GM12878 (cell line): ENCODE measurements around the gene BLTP1. TPM values are rescaled to one million over a fixed set of nuclear protein-coding genes. Genes with fewer than 3 reads are reported as not detected.

Experiments
- ATAC-seq: fragments of 200-7000 bp; cut with Tn5 transposase; 3 replicates; pipeline ENCODE4 v1.9.1; 2020; ENCODE audit warnings: mild to moderate bottlenecking, moderate library complexity
- BruUV-seq: library from RNA; stranded (reverse); fragments of 400-500 nt; replicated peaks from 2 replicates; lab custom pipeline; 2021; lab: Mats Ljungman, UMichigan
- CTCF ChIA-PET: fragments of 300-600 bp; sonication (Branson Sonifier 250); formaldehyde crosslinking; extraction: SDS; loops from one replicate; lab custom pipeline; 2021; ENCODE audit warnings: inconsistent platforms; lab: Yijun Ruan, JAX
- POLR2A ChIA-PET: fragments of 350-600 bp; formaldehyde crosslinking; extraction: SDS; loops from one replicate; lab custom pipeline; 2021; ENCODE audit warnings: inconsistent platforms; lab: Charles Lee
- RAD21 ChIA-PET: fragments of 300-600 bp; sonication (Branson Sonifier 250); formaldehyde crosslinking; loops from one replicate; lab custom pipeline; 2023; ENCODE audit warnings: antibody characterized with exemption; ENCODE audit not compliant: unreplicated experiment; lab: Charles Lee
- SMC1A ChIA-PET: fragments of 300-600 bp; sonication (Branson Sonifier 250); formaldehyde crosslinking; loops from one replicate; lab custom pipeline; 2023; ENCODE audit not compliant: unreplicated experiment, uncharacterized antibody; lab: Charles Lee
- DNase-seq: peaks from one replicate; pipeline ENCODE4 v3.0.0-alpha.2; 2011; ENCODE audit warnings: low read depth, low spot score
- FAIRE-seq: peaks from 3 replicates; lab custom pipeline; 2011; peaks lifted over from hg19 to GRCh38; lab: Jason Lieb, UNC
- H2AFZ ChIP-seq: 2 replicates; pipeline ENCODE4 v1.6.0; 2011; ENCODE audit warnings: low read depth, low read length, control low read depth; ENCODE audit not compliant: control insufficient read depth
- H3K27ac ChIP-seq: 2 replicates; pipeline ENCODE4 v1.5.1; 2011; ENCODE audit warnings: control low read depth; ENCODE audit not compliant: control insufficient read depth, insufficient read depth
- H3K27me3 ChIP-seq, 2 experiments: replicated peaks in 1 of 2; 2 replicates each; pipeline versions ENCODE4 v1.6.0 to v1.6.1; 2011; ENCODE audit warnings: low read length in 1 of 2; ENCODE audit not compliant: control insufficient read depth in 2 of 2, insufficient read depth in 2 of 2
- H3K36me3 ChIP-seq, 2 experiments: 2 replicates each; pipeline ENCODE4 v1.5.1; 2011; ENCODE audit warnings: low read length in 1 of 2; ENCODE audit not compliant: control insufficient read depth in 2 of 2, insufficient read depth in 2 of 2
- H3K4me1 ChIP-seq: 2 replicates; pipeline ENCODE4 v1.6.1; 2011; ENCODE audit warnings: mild to moderate bottlenecking, low read length, moderate library complexity, mixed read lengths; ENCODE audit not compliant: control insufficient read depth, insufficient read depth
- H3K4me2 ChIP-seq: 2 replicates; pipeline ENCODE4 v1.6.0; 2011; ENCODE audit warnings: control low read depth; ENCODE audit not compliant: control insufficient read depth, insufficient read depth
- H3K4me3 ChIP-seq: fragments of 200-600 bp; sonication (generic); 2 replicates; pipeline ENCODE4 v1.5.1; 2016
- H3K79me2 ChIP-seq: 2 replicates; pipeline ENCODE4 v1.6.0; 2011; ENCODE audit warnings: low read length; ENCODE audit not compliant: control insufficient read depth, insufficient read depth
- H3K9ac ChIP-seq: 2 replicates; pipeline ENCODE4 v1.8.0; 2011; ENCODE audit warnings: low read length, control low read depth, mixed read lengths; ENCODE audit not compliant: control insufficient read depth, insufficient read depth
- H3K9me3 ChIP-seq: replicated peaks from 3 replicates; pipeline ENCODE4 v1.5.1; 2011; ENCODE audit warnings: mild to moderate bottlenecking, low read length; ENCODE audit not compliant: control insufficient read depth, insufficient read depth
- H4K20me1 ChIP-seq: 2 replicates; pipeline ENCODE4 v1.6.0; 2011; ENCODE audit not compliant: control insufficient read depth, insufficient read depth
- BRCA1 ChIP-seq: IDR thresholded peaks from 2 replicates; pipeline ENCODE4 v1.6.1; 2011; ENCODE audit warnings: low read depth, low read length, improper control_type of control experiment
- CBX3 ChIP-seq: fragments of 200-600 bp; sonication (generic); IDR thresholded peaks from 2 replicates; pipeline ENCODE4 v1.6.1; 2016; ENCODE audit warnings: low read depth, borderline replicate concordance
- CREM ChIP-seq: IDR thresholded peaks from 2 replicates; pipeline ENCODE4 v1.6.1; 2014; ENCODE audit warnings: antibody characterized with exemption, low read depth
- EGR1 ChIP-seq, 2 experiments: IDR thresholded peaks; 1 replicate in 1 of 2; 2 replicates in 1 of 2; pipeline ENCODE4 v1.6.1; 2011 to 2012; ENCODE audit warnings: low read depth in 2 of 2, low read length in 2 of 2, borderline replicate concordance in 1 of 2, mild to moderate bottlenecking in 1 of 2, moderate library complexity in 1 of 2
- FOS ChIP-seq: IDR thresholded peaks from 3 replicates; pipeline ENCODE4 v1.6.1; 2011; ENCODE audit warnings: borderline replicate concordance; ENCODE audit not compliant: insufficient read length; ENCODE audit errors: extremely low read depth
- HDGF ChIP-seq: fragments of 450-650 bp; IDR thresholded peaks from 2 replicates; pipeline ENCODE4 v1.6.1; 2016; ENCODE audit warnings: antibody characterized with exemption
- IKZF2 ChIP-seq, 2 experiments: fragments of 450-650 bp; IDR thresholded peaks; 2 replicates each; pipeline ENCODE4 v1.6.1; 2017; ENCODE audit warnings: mild to moderate bottlenecking in 2 of 2, moderate library complexity in 2 of 2
- KAT2A ChIP-seq: conservative IDR thresholded peaks from 2 replicates; pipeline ENCODE4 v1.6.1; 2011; ENCODE audit warnings: low read depth, low read length; ENCODE audit not compliant: control insufficient read depth
- MXI1 ChIP-seq: fragments of 150-350 bp; IDR thresholded peaks from 2 replicates; pipeline ENCODE4 v1.6.1; 2011; ENCODE audit warnings: low read depth, mild to moderate bottlenecking, inconsistent platforms, low read length, improper control_type of control experiment
- POLR2AphosphoS2 ChIP-seq: IDR thresholded peaks from 2 replicates; pipeline ENCODE4 v1.6.1; 2011; ENCODE audit warnings: low read depth, mild to moderate bottlenecking, low read length, improper control_type of control experiment, moderate library complexity
- POU2F2 ChIP-seq: IDR thresholded peaks from 3 replicates; pipeline ENCODE4 v1.6.1; 2011; ENCODE audit warnings: low read depth, mild to moderate bottlenecking, low read length, borderline replicate concordance
- RAD21 ChIP-seq: IDR thresholded peaks from 2 replicates; pipeline ENCODE4 v1.6.1; 2011; ENCODE audit warnings: mild to moderate bottlenecking, low read depth, low read length, moderate library complexity; ENCODE audit not compliant: insufficient read depth
- TBL1XR1 ChIP-seq: IDR thresholded peaks from 2 replicates; pipeline ENCODE4 v1.6.1; 2012; ENCODE audit warnings: low read depth, low read length, improper control_type of control experiment
- ZNF384 ChIP-seq: IDR thresholded peaks from 2 replicates; pipeline ENCODE4 v1.6.1; 2012; ENCODE audit warnings: low read depth, mild to moderate bottlenecking, low read length, improper control_type of control experiment, borderline replicate concordance
- WGBS: methylation state at CpG from one replicate; pipeline ENCODE4 v1.1.6; 2016; ENCODE audit warnings: low lambda C conversion rate; ENCODE audit not compliant: insufficient replicate concordance, insufficient coverage; ENCODE audit errors: missing lambda C conversion rate; 5-methylcytosine and 5-hydroxymethylcytosine counted together
- in situ Hi-C: fragments of 300-500 bp; cut with MboI; formaldehyde crosslinking; loops from 9 replicates; pipeline ENCODE4 v1.14.3; 2018; ENCODE audit warnings: mixed read lengths
- intact Hi-C: fragments of 100-400 bp; cut with micrococcal nuclease; formaldehyde crosslinking; loops from one replicate; pipeline ENCODE4 v1.14.2; 2022; ENCODE audit not compliant: unreplicated experiment
- polyA plus RNA-seq, 11 experiments: library from polyadenylated mRNA; depleted of rRNA in 4 of 11; unstranded in 6 of 11; stranded (reverse) in 5 of 11; fragments of >200 nt; fragmentation: Nextera tagmentation in 4 of 11; fragmentation: Illumina TruSeq in 1 of 11; extraction: Ambion mirVana in 4 of 11; extraction: Trizol in 1 of 11; gene quantifications; 1 replicate in 1 of 11; 2 replicates in 10 of 11; pipeline versions ENCODE4 v1.2.1 to v1.2.3, GENCODE V29; 2011 to 2016; ENCODE audit warnings: inconsistent platforms in 2 of 11, missing spikeins in 2 of 11, low read depth in 1 of 11
- total RNA-seq, 4 experiments: library from RNA; depleted of rRNA in 3 of 4; stranded (reverse); fragments of >200 nt in 3 of 4; fragmentation: Illumina TruSeq in 1 of 4; extraction: Trizol in 1 of 4; gene quantifications; 2 replicates each; pipeline versions ENCODE4 v1.2.1 to v1.2.3, GENCODE V29; 2013 to 2021

The BLTP1 gene
- total and polyA plus RNA-seq, 10 of the 15 experiments (the other 5 are each of a cell fraction or from before 2014, with no cell fraction given), result 3.4 to 38.1 (median 16.3) TPM

GRCh38 chr4:122119739-122120138 lies 32.4 kb upstream of the BLTP1 start:
- ChIA-PET CTCF (interaction anchor here (0.7 kb wide), 1 partner anchor 218 kb away, joined by 3 read pairs; no protein-coding TSS in a partner anchor), POLR2A (no interaction called here), SMC1A (no interaction called here)
- no peak overlapping the region for H3K4me3 ChIP-seq
- 92% methylated on average over 1 of the region's 1 CpG for WGBS
- H4K20me1 ChIP-seq, result no peaks in the 10 kb centered on the region
- DNase-seq (no peak), ATAC-seq (no peak)
- H3K9me3 ChIP-seq, result no peaks in the 10 kb centered on the region; the same call in 2 of the 3 replicates
- intact Hi-C loops, result no loop called here
- no TSS peak for BruUV-seq
- no peak overlapping the region for H3K9ac ChIP-seq
- TF ChIP-seq POLR2AphosphoS2 (no peak), ZNF384 (no peak)
- TF ChIP-seq, all 136 proteins: peak for 0
- H3K36me3 ChIP-seq, result no peaks in the 10 kb centered on the region
- H3K27me3 ChIP-seq, result no peaks in the 10 kb centered on the region
- no peak overlapping the region for H2AFZ ChIP-seq
- no peak overlapping the region for H3K27ac ChIP-seq
- in situ Hi-C loops, result no loop called here
- FAIRE-seq, result no peak
- H3K79me2 ChIP-seq, result no peaks in the 10 kb centered on the region
- no peaks in the 10 kb centered on the region for H3K4me1 ChIP-seq
- H3K4me2 ChIP-seq, result no peak overlapping the region
- RAD21 ChIA-PET, result no interaction called here

GRCh38 chr4:122121593-122121992 lies 30.5 kb upstream of the BLTP1 start:
- Histone ChIP-seq H4K20me1 (no peaks in the 10 kb centered on the region), H3K79me2 (no peaks in the 10 kb centered on the region), H3K4me2 (no peak overlapping the region), H2AFZ (no peak overlapping the region), H3K27ac (no peak overlapping the region), H3K27me3 (no peaks in the 10 kb centered on the region), H3K4me1 (no peaks in the 10 kb centered on the region), H3K36me3 (no peaks in the 10 kb centered on the region), H3K4me3 (no peak overlapping the region), H3K9me3 (no peaks in the 10 kb centered on the region; the same call in 2 of the 3 replicates), H3K9ac (no peak overlapping the region)
- SMC1A ChIA-PET, result interaction anchor here (1.1 kb wide), 1 partner anchor 9 kb away, joined by 6 read pairs; no protein-coding TSS in a partner anchor
- RAD21 ChIA-PET, result no interaction called here
- POLR2A ChIA-PET, result no interaction called here
- BruUV-seq, result no TSS peak
- no peak for DNase-seq
- intact Hi-C loops, result no loop called here
- FAIRE-seq, result no peak
- no peak for TF ChIP-seq MXI1
- no peak for TF ChIP-seq RAD21
- TF ChIP-seq BRCA1, result no peak
- no peak for TF ChIP-seq FOS
- no peak for TF ChIP-seq POU2F2
- no peak for TF ChIP-seq CBX3
- no peak for TF ChIP-seq EGR1 (IDR thresholded peaks at IDR 0.05; ENCODE audit: borderline replicate concordance in 1 of 2, low read depth in 2 of 2, low read length in 2 of 2)
- TF ChIP-seq IKZF2 (IDR thresholded peaks at IDR 0.05), result no peak
- no peak for TF ChIP-seq HDGF
- no peak for TF ChIP-seq CREM
- TF ChIP-seq KAT2A, result no peak
- no peak for TF ChIP-seq TBL1XR1
- in situ Hi-C loops, result no loop called here
- 30% methylated on average over 2 of the region's 2 CpGs for WGBS
- CTCF ChIA-PET, result interaction anchor here (0.6 to 0.9 kb wide), 2 partner anchors 49 to 141 kb away, joined by 3 read pairs; no protein-coding TSS in a partner anchor
- no peak for ATAC-seq
